OCI-LY3 (cell line): ENCODE measurements around the gene MAPK7.

Source experiments
- H2AFZ ChIP-seq: fragments of 200-600, 300-600 bp; shearing (Covaris generic); 2 replicates; pipeline ENCODE4 v1.6.0; 2014; ENCODE audit warnings: antibody characterized with exemption, low read depth, low read length
- H3K27ac ChIP-seq: fragments of 200-600, 300-600 bp; sonication (generic); 2 replicates; pipeline ENCODE4 v1.5.1; 2014; ENCODE audit warnings: mild to moderate bottlenecking, low read length, moderate library complexity, mixed read lengths
- H3K27me3 ChIP-seq: fragments of 200-600, 300-600 bp; sonication (generic); 2 replicates; pipeline ENCODE4 v1.6.1; 2014; ENCODE audit warnings: low read depth, low read length, mixed read lengths
- H3K36me3 ChIP-seq: fragments of 200-600, 300-600 bp; sonication (generic); replicated peaks from 2 replicates; pipeline ENCODE3; 2014; ENCODE audit warnings: low read depth, low read length, mixed read lengths
- H3K4me1 ChIP-seq: fragments of 300-600, 200-600 bp; sonication (generic); 2 replicates; pipeline ENCODE4 v1.6.1; 2014; ENCODE audit warnings: low read length, mixed read lengths
- H3K4me2 ChIP-seq: fragments of 200-600, 300-600 bp; sonication (generic); 2 replicates; pipeline ENCODE4 v1.6.1; 2014; ENCODE audit warnings: low read length, mixed read lengths
- H3K4me3 ChIP-seq: fragments of 300-600, 200-600 bp; sonication (generic); 2 replicates; pipeline ENCODE4 v1.5.1; 2014; ENCODE audit warnings: antibody characterized with exemption, mild to moderate bottlenecking, low read length, moderate library complexity
- H3K79me2 ChIP-seq: fragments of 300-600, 200-600 bp; shearing (Covaris generic); 2 replicates; pipeline ENCODE4 v1.6.1; 2014; ENCODE audit warnings: mild to moderate bottlenecking, low read length, mixed read lengths
- H3K9ac ChIP-seq: fragments of 300-600, 200-600 bp; shearing (Covaris generic); 2 replicates; pipeline ENCODE4 v1.6.0; 2014; ENCODE audit warnings: mild to moderate bottlenecking, low read length, moderate library complexity
- H3K9me3 ChIP-seq: fragments of 200-600, 300-600 bp; shearing (Covaris generic); 2 replicates; pipeline ENCODE4 v1.6.1; 2014; ENCODE audit warnings: low read length, mixed read lengths; ENCODE audit not compliant: insufficient read depth
- H4K20me1 ChIP-seq: fragments of 200-600, 300-600 bp; sonication (generic); 2 replicates; pipeline ENCODE4 v1.6.1; 2016; ENCODE audit warnings: low read length, mixed read lengths; ENCODE audit not compliant: insufficient read depth
- CTCF ChIP-seq: fragments of 200-600, 300-600 bp; sonication (generic); IDR thresholded peaks from 2 replicates; pipeline ENCODE4 v1.5.1; 2014; ENCODE audit warnings: antibody characterized with exemption, low read length, low read depth
- EZH2phosphoT487 ChIP-seq: fragments of 200-600 bp; shearing (Covaris generic); IDR thresholded peaks from 2 replicates; pipeline ENCODE4 v1.6.1; 2018; ENCODE audit warnings: antibody characterized with exemption, mixed run types, low read depth

Gene MAPK7

GRCh38 chr17:19333736-19334290, 44.5 kb upstream of the MAPK7 start:
- H3K9me3 ChIP-seq = no peaks in the 10 kb centered on the region
- H3K4me2 ChIP-seq = no peak overlapping the region
- no peak overlapping the region for H3K27ac ChIP-seq
- no peak overlapping the region for H2AFZ ChIP-seq
- no peak overlapping the region for H3K4me3 ChIP-seq
- peaks cover 6% of the 10 kb centered on the region for H3K4me1 ChIP-seq
- no peaks in the 10 kb centered on the region for H3K36me3 ChIP-seq
- H3K79me2 ChIP-seq = no peaks in the 10 kb centered on the region
- no peaks in the 10 kb centered on the region for H3K27me3 ChIP-seq
- H4K20me1 ChIP-seq = no peaks in the 10 kb centered on the region
- no peak overlapping the region for H3K9ac ChIP-seq
- TF ChIP-seq CTCF (no peak), EZH2phosphoT487 (no peak)

- H3K27me3 ChIP-seq = no peaks in the 10 kb centered on the region
- H4K20me1 ChIP-seq = no peaks in the 10 kb centered on the region
- no peaks in the 10 kb centered on the region for H3K36me3 ChIP-seq
- H3K4me3 ChIP-seq = no peak overlapping the region
- H3K9ac ChIP-seq = no peak overlapping the region
- no peak overlapping the region for H2AFZ ChIP-seq
- no peaks in the 10 kb centered on the region for H3K79me2 ChIP-seq
- H3K4me1 ChIP-seq = peaks cover 6% of the 10 kb centered on the region
- no peaks in the 10 kb centered on the region for H3K9me3 ChIP-seq
- H3K27ac ChIP-seq = no peak overlapping the region
- no peak for TF ChIP-seq EZH2phosphoT487
- H3K4me2 ChIP-seq = no peak overlapping the region
Measured at GRCh38 chr17:19334331-19334730, 44.0 kb upstream of the MAPK7 start.

GRCh38 chr17:19335951-19336631, 42.2 kb upstream of the MAPK7 start:
- H4K20me1 ChIP-seq = no peaks in the 10 kb centered on the region
- H3K27ac ChIP-seq = no peak overlapping the region
- TF ChIP-seq CTCF (no peak), EZH2phosphoT487 (no peak)
- H3K36me3 ChIP-seq = no peaks in the 10 kb centered on the region
- no peaks in the 10 kb centered on the region for H3K9me3 ChIP-seq
- no peak overlapping the region for H3K4me3 ChIP-seq
- H3K27me3 ChIP-seq = no peaks in the 10 kb centered on the region
- no peak overlapping the region for H2AFZ ChIP-seq
- H3K79me2 ChIP-seq = no peaks in the 10 kb centered on the region
- peaks cover 6% of the 10 kb centered on the region for H3K4me1 ChIP-seq
- H3K9ac ChIP-seq = no peak overlapping the region
- H3K4me2 ChIP-seq = no peak overlapping the region

GRCh38 chr17:19336938-19337711, 41.2 kb upstream of the MAPK7 start:
- Histone ChIP-seq H3K9ac (no peak overlapping the region), H2AFZ (no peak overlapping the region)
- no peak for TF ChIP-seq EZH2phosphoT487
- TF ChIP-seq CTCF = no peak

More at GRCh38 chr17:19336938-19337711, 41.2 kb upstream of the MAPK7 start:
- H3K79me2 ChIP-seq = no peaks in the 10 kb centered on the region
- H4K20me1 ChIP-seq = no peaks in the 10 kb centered on the region
- no peak overlapping the region for H3K4me2 ChIP-seq
- no peaks in the 10 kb centered on the region for H3K27me3 ChIP-seq
- no peak overlapping the region for H3K27ac ChIP-seq
- peaks cover 6% of the 10 kb centered on the region for H3K4me1 ChIP-seq
- no peaks in the 10 kb centered on the region for H3K9me3 ChIP-seq
- H3K36me3 ChIP-seq = no peaks in the 10 kb centered on the region
- no peak overlapping the region for H3K4me3 ChIP-seq
